ENCODE data around the gene ADCY2.

- no peak for TF ChIP-seq ZZZ3 (IDR thresholded peaks at IDR 0.05)
- no peak for TF ChIP-seq POLR2AphosphoS5 (IDR thresholded peaks at IDR 0.05; ENCODE audit: control insufficient read depth, insufficient read depth, low read depth, low read length)
- no peak for TF ChIP-seq CEBPB (tag; IDR thresholded peaks at IDR 0.05)
- no peak for TF ChIP-seq EZH2 (IDR thresholded peaks at IDR 0.05; ENCODE audit: borderline replicate concordance, low read depth, low read length)
- no peak for TF ChIP-seq KDM1A (IDR thresholded peaks at IDR 0.05)
- TF ChIP-seq TBP (optimal IDR thresholded peaks at IDR 0.05; ENCODE audit: low read depth, low read length), result no peak
- no peak for TF ChIP-seq SIN3A (IDR thresholded peaks at IDR 0.05; ENCODE audit: borderline replicate concordance in 2 of 2, control insufficient read depth in 1 of 2, low read depth in 2 of 2, low read length in 2 of 2)
- no peak for TF ChIP-seq ZNF280B (CRISPR knock-in tag; IDR thresholded peaks at IDR 0.05)
- TF ChIP-seq ZBTB11 (CRISPR knock-in tag; IDR thresholded peaks at IDR 0.05), result no peak
- no peak for TF ChIP-seq ETS2 (tag; IDR thresholded peaks at IDR 0.05; ENCODE audit: borderline replicate concordance, poor library complexity, severe bottlenecking)
- TF ChIP-seq BRF1 (IDR thresholded peaks at IDR 0.05; ENCODE audit: borderline replicate concordance, extremely low read depth, insufficient read length), result no peak
- no peak for TF ChIP-seq ZFX (CRISPR knock-in tag; IDR thresholded peaks at IDR 0.05)
Measured at GRCh38 chr5:7434914-7435313, 39.0 kb downstream of the ADCY2 start.

All from K562 (cell line).